Neural cell (in vitro differentiated cells): Measurements from ENCODE around the gene FOXE3. TPM values are rescaled to one million over a fixed set of nuclear protein-coding genes. Genes with fewer than 3 reads are reported as not detected.
A peak's percentile ranks its signal among the peaks of the same experiment; 100 is the strongest.

Source experiments
- H2AFZ ChIP-seq: fragments of 200-600, 300-800 bp; sonication (generic), shearing (Covaris generic); 2 replicates; pipeline ENCODE4 v1.6.0; 2014; ENCODE audit warnings: low read depth, mild to moderate bottlenecking, antibody characterized with exemption, low read length, moderate library complexity
- H3F3A ChIP-seq: fragments of 200-600 bp; shearing (Covaris generic); 2 replicates; pipeline ENCODE4 v1.6.1; 2016; ENCODE audit warnings: mild to moderate bottlenecking, moderate library complexity, mixed read lengths, antibody characterized with exemption, low read length; ENCODE audit not compliant: insufficient read depth, poor library complexity, severe bottlenecking
- H3K27ac ChIP-seq: fragments of 200-600, 300-800 bp; sonication (generic), shearing (Covaris generic); 2 replicates; pipeline ENCODE4 v1.5.1; 2014; ENCODE audit warnings: mild to moderate bottlenecking, low read length, moderate library complexity
- H3K27me3 ChIP-seq: fragments of 300-800, 200-600 bp; sonication (generic), shearing (Covaris generic); 2 replicates; pipeline ENCODE4 v1.6.0; 2014; ENCODE audit warnings: mild to moderate bottlenecking, low read depth, low read length, moderate library complexity; ENCODE audit not compliant: insufficient read depth
- H3K36me3 ChIP-seq: fragments of 300-800, 200-600 bp; sonication (generic), shearing (Covaris generic); 2 replicates; pipeline ENCODE4 v1.5.1; 2014; ENCODE audit warnings: mild to moderate bottlenecking, antibody characterized with exemption, low read length, moderate library complexity; ENCODE audit not compliant: insufficient read depth
- H3K4me2 ChIP-seq: fragments of 300-800, 200-600 bp; sonication (generic), shearing (Covaris generic); 2 replicates; pipeline ENCODE4 v1.6.0; 2014; ENCODE audit warnings: mild to moderate bottlenecking, low read length
- H3K4me3 ChIP-seq: fragments of 300-800, 200-600 bp; sonication (generic), shearing (Covaris generic); 2 replicates; pipeline ENCODE4 v1.5.1; 2014; ENCODE audit warnings: mild to moderate bottlenecking, low read length, moderate library complexity
- H3K79me2 ChIP-seq: fragments of 200-600 bp; shearing (Covaris generic); replicated peaks from 2 replicates; pipeline ENCODE4 v1.6.0; 2014; ENCODE audit warnings: mild to moderate bottlenecking, low read length, moderate library complexity; ENCODE audit not compliant: insufficient read depth
- H3K9ac ChIP-seq: fragments of 300-800, 200-600 bp; sonication (generic), shearing (Covaris generic); 2 replicates; pipeline ENCODE4 v1.6.1; 2016; ENCODE audit warnings: mild to moderate bottlenecking, low read length, mixed read lengths
- H3K9me2 ChIP-seq: fragments of 200-600 bp; shearing (Covaris generic); 2 replicates; pipeline ENCODE4 v1.6.1; 2016; ENCODE audit warnings: mild to moderate bottlenecking, low read length, mixed read lengths; ENCODE audit not compliant: insufficient read depth
- H3K9me3 ChIP-seq: fragments of 200-600, 300-800 bp; sonication (generic), shearing (Covaris generic); 2 replicates; pipeline ENCODE4 v1.6.1; 2016; ENCODE audit warnings: mild to moderate bottlenecking, mixed run types, low read length, moderate library complexity, mixed read lengths
- H4K20me1 ChIP-seq: fragments of 200-600 bp; shearing (Covaris generic); 2 replicates; pipeline ENCODE4 v1.6.1; 2016; ENCODE audit warnings: mild to moderate bottlenecking, mixed run types; ENCODE audit not compliant: insufficient read depth
- EP300 ChIP-seq: fragments of 450-650 bp; conservative IDR thresholded peaks from 2 replicates; pipeline ENCODE4 v1.6.1; 2014; ENCODE audit warnings: antibody characterized with exemption, mild to moderate bottlenecking, moderate library complexity; ENCODE audit not compliant: poor library complexity, severe bottlenecking
- EZH2 ChIP-seq: fragments of 200-600, 300-800 bp; shearing (Covaris generic), sonication (generic); IDR thresholded peaks from 2 replicates; pipeline ENCODE4 v1.6.1; 2014; ENCODE audit warnings: antibody characterized with exemption, low read length, borderline replicate concordance, mild to moderate bottlenecking; ENCODE audit not compliant: insufficient read depth, poor library complexity, severe bottlenecking
- MXI1 ChIP-seq: fragments of 450-650 bp; conservative IDR thresholded peaks from 2 replicates; pipeline ENCODE4 v1.6.1; 2014; ENCODE audit warnings: antibody characterized with exemption, mild to moderate bottlenecking; ENCODE audit not compliant: poor library complexity, severe bottlenecking
- POLR2AphosphoS5 ChIP-seq: IDR thresholded peaks from 2 replicates; pipeline ENCODE4 v1.6.1; 2012
- RAD21 ChIP-seq: fragments of 450-650 bp; conservative IDR thresholded peaks from 2 replicates; pipeline ENCODE4 v1.6.1; 2014; ENCODE audit warnings: antibody characterized with exemption, mild to moderate bottlenecking, moderate library complexity
- REST ChIP-seq: IDR thresholded peaks from 2 replicates; pipeline ENCODE4 v1.6.1; 2012; ENCODE audit warnings: borderline replicate concordance
- SMC3 ChIP-seq: fragments of 450-650 bp; conservative IDR thresholded peaks from 2 replicates; pipeline ENCODE4 v1.6.1; 2014; ENCODE audit warnings: antibody characterized with exemption, mild to moderate bottlenecking, moderate library complexity; ENCODE audit not compliant: poor library complexity
- TAF1 ChIP-seq: IDR thresholded peaks from 2 replicates; pipeline ENCODE4 v1.6.1; 2012; ENCODE audit warnings: low read depth
- polyA plus RNA-seq: library from polyadenylated mRNA; depleted of rRNA; stranded (reverse); fragments of >200 nt; gene quantifications from 2 replicates; pipeline ENCODE4 v1.2.3, GENCODE V29; 2014

The FOXE3 gene
- polyA plus RNA-seq, 1 donor from 2014 or later: not detected

DNA sequence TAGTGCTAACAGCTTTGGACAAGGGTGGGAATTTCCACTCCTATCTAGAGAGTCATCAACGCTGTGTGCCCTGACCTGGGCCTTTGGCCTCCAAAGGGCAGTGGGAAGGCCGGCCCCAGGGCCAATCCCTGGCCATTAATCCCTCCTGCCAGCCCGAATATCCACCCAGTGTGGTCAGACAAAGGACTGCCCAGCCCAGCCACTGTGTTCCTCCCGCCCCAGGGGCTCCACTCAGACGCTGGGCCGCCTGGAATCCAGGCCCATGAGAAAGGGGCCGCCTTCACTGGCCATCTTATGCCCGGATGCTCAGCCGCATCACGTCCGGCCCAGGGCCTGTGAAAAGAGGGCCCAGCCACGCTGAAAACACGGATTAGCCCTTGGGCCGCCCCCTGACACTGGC, 3.6 kb upstream of the FOXE3 start:
- Histone ChIP-seq H3F3A (no peaks in the 10 kb centered on the region), H3K27ac (no peak overlapping the region), H3K79me2 (no peaks in the 10 kb centered on the region), H4K20me1 (no peaks in the 10 kb centered on the region), H3K36me3 (no peaks in the 10 kb centered on the region), H2AFZ (no peak overlapping the region), H3K27me3 (peaks cover 31% of the 10 kb centered on the region), H3K9ac (no peak overlapping the region), H3K9me3 (no peaks in the 10 kb centered on the region), H3K4me2 (no peak overlapping the region), H3K9me2 (no peaks in the 10 kb centered on the region), H3K4me3 (no peak overlapping the region)
- TF ChIP-seq SMC3: no peak

DNA sequence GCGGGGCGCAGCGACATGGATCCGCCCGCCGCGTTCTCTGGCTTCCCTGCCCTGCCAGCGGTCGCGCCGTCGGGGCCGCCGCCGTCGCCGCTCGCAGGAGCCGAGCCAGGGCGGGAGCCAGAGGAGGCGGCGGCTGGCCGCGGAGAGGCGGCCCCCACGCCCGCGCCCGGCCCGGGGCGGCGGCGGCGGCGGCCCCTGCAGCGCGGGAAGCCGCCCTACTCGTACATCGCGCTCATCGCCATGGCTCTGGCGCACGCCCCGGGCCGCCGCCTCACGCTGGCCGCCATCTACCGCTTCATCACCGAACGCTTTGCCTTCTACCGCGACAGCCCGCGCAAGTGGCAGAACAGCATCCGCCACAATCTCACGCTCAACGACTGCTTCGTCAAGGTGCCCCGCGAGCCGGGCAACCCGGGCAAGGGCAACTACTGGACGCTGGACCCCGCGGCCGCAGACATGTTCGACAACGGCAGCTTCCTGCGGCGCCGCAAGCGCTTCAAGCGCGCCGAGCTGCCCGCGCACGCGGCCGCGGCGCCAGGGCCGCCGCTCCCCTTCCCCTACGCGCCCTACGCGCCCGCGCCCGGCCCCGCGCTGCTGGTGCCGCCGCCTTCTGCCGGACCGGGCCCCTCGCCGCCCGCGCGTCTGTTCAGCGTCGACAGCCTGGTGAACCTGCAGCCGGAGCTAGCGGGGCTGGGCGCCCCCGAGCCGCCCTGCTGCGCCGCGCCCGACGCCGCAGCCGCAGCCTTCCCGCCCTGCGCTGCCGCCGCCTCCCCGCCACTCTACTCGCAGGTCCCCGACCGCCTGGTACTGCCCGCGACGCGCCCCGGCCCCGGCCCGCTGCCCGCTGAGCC, 459 bp downstream of the FOXE3 start:
- H3K27me3 ChIP-seq: peaks cover 72% of the 10 kb centered on the region

More for the DNA sequence above, 459 bp downstream of the FOXE3 start:
- Histone ChIP-seq H3K9me2 (no peaks in the 10 kb centered on the region), H3K27ac (no peak overlapping the region), H3K36me3 (no peaks in the 10 kb centered on the region), H2AFZ (no peak overlapping the region), H3K4me3 (peak overlapping the region; percentile 61), H3K9me3 (no peaks in the 10 kb centered on the region), H3K79me2 (no peaks in the 10 kb centered on the region), H3K9ac (no peak overlapping the region), H4K20me1 (no peaks in the 10 kb centered on the region), H3F3A (no peaks in the 10 kb centered on the region), H3K4me2 (no peak overlapping the region)
- TF ChIP-seq MXI1 (no peak), TAF1 (no peak), EP300 (no peak), REST (no peak), POLR2AphosphoS5 (no peak), RAD21 (no peak), EZH2 (no peak)
